Left lung (tissue), 10 donors: Measurements from ENCODE around the gene DZIP1. TPM values are rescaled to one million over a fixed set of nuclear protein-coding genes. Genes with fewer than 3 reads are reported as not detected.

Experiments used
- ATAC-seq: fragments of 200-7000 bp; cut with Tn5 transposase; one replicate; pipeline ENCODE4 v1.9.1; 2020; ENCODE audit warnings: moderate library complexity
- DNase-seq, 4 donors: peaks; one replicate each; pipeline ENCODE4 v3.0.0-alpha.2; 2013 to 2020
- H3K27ac ChIP-seq, 2 donors: fragments of 200-600 bp; sonication (generic) in 1 of 2; one replicate each; pipeline versions ENCODE4 v1.5.0 to v1.8.0; 2020 to 2021
- H3K27me3 ChIP-seq, 2 donors: fragments of 200-600 bp; sonication (generic) in 1 of 2; one replicate each; pipeline versions ENCODE4 v1.5.0 to v1.8.0; 2020 to 2021
- H3K36me3 ChIP-seq, 2 donors: fragments of 200-600 bp; sonication (generic) in 1 of 2; one replicate each; pipeline versions ENCODE4 v1.5.0 to v1.8.0; 2020 to 2021
- H3K4me1 ChIP-seq, 2 donors: fragments of 200-600 bp; one replicate each; pipeline ENCODE4 v1.8.0; 2021
- H3K4me3 ChIP-seq, 2 donors: fragments of 200-600 bp; sonication (generic) in 1 of 2; one replicate each; pipeline versions ENCODE4 v1.5.0 to v1.8.0; 2020 to 2021; ENCODE audit warnings: mild to moderate bottlenecking in 1 of 2
- H3K9me3 ChIP-seq, 2 donors: fragments of 200-600 bp; sonication (generic) in 1 of 2; one replicate each; pipeline versions ENCODE4 v1.5.0 to v1.8.0; 2020 to 2021
- intact Hi-C, 2 donors: fragments of 100-400 bp; cut with DNase I; formaldehyde crosslinking; loops; one replicate each; pipeline versions ENCODE4 v1.11.2 to v1.14.2; 2022
- polyA plus RNA-seq, 6 donors: library from polyadenylated mRNA; unstranded; fragments of 120-200 nt; gene quantifications; one replicate each; pipeline ENCODE4 v1.2.1, GENCODE V29; 2013; ENCODE audit not compliant: insufficient read length in 6 of 6
- total RNA-seq, 2 donors: library from RNA; stranded (reverse); fragmentation: NEBNext Ultra II Directional; extraction: Animal tissue kit (Norgen Biotek cat#: 25700); gene quantifications; one replicate each; pipeline ENCODE4 v1.2.1, GENCODE V29; 2021
- TF ChIP-seq, protein P1 (sequence below), 2 donors: fragments of 200-600 bp; sonication (generic) in 1 of 2; IDR thresholded peaks; one replicate each; pipeline versions ENCODE4 v1.5.0 to v1.8.0; 2021; ENCODE audit warnings: antibody characterized with exemption in 2 of 2
- donor health status: DM: no; HTN: yes; CAD: no.
- donor health status: DM: no; HTN: no; CAD: no.

The DZIP1 gene
- total and polyA plus RNA-seq, 8 donors: 8.2 to 52.1 (median 48.6) TPM

DNA sequence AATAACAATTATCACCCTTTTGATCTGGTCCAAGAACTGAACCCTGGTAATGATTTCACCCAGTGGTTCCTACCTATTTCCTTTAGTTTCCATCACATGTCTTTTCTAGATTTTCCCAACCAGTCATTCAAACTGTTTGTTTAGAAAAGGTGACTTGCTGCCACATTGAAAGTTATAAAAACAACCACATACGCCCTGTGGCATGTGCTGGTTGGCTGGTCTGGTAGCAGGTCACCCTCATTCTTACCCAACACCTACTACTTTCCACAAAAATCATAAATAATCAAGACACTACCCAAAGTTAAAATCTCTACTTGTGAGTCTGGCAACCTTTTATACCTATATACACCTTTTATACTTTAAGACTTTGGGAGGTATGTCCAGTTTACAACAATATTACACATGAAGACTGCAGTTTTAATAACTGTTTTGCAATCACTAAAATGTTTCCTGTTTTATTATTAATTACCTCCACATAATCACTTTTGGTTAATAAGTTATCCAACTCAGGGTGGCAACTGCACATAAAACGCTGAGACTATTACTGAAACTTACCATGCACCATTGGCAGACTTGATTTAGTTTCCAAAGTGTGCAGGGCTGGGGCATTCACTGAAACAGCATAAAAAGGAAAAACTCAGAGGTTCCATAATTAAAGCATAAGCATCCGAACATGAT lies 38.9 kb downstream of the DZIP1 start:
- DNase-seq (no peak), ATAC-seq (no peak)
- no peak overlapping the region for H3K27ac ChIP-seq
- H3K4me3 ChIP-seq: no peak overlapping the region
- H3K4me1 ChIP-seq: peaks cover 0 to 3% of the 10 kb centered on the region in 2 donors
- intact Hi-C loops: no loop called here
- no peaks in the 10 kb centered on the region for H3K36me3 ChIP-seq
- no peaks in the 10 kb centered on the region for H3K9me3 ChIP-seq
- no peaks in the 10 kb centered on the region for H3K27me3 ChIP-seq
- TF ChIP-seq, protein P1, sequence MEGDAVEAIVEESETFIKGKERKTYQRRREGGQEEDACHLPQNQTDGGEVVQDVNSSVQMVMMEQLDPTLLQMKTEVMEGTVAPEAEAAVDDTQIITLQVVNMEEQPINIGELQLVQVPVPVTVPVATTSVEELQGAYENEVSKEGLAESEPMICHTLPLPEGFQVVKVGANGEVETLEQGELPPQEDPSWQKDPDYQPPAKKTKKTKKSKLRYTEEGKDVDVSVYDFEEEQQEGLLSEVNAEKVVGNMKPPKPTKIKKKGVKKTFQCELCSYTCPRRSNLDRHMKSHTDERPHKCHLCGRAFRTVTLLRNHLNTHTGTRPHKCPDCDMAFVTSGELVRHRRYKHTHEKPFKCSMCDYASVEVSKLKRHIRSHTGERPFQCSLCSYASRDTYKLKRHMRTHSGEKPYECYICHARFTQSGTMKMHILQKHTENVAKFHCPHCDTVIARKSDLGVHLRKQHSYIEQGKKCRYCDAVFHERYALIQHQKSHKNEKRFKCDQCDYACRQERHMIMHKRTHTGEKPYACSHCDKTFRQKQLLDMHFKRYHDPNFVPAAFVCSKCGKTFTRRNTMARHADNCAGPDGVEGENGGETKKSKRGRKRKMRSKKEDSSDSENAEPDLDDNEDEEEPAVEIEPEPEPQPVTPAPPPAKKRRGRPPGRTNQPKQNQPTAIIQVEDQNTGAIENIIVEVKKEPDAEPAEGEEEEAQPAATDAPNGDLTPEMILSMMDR (IDR thresholded peaks at IDR 0.05): no peak

DNA sequence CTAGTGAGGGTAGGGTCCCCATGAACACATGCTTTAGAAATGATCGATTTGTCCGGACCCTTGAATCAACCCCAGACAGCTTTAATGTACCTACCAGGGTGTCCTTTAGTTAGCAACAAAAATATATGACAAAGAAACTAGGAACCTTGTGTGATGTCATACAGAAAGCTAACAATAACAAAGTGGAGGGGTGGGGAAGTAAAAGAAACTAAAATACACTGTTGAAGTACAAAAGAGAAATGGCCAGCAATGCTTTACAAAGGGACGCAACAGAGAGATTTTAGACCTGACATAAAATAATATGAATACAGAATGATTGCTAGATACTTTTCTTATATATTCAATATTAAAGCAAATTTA lies 40.0 kb downstream of the DZIP1 start:
- Histone ChIP-seq H3K27ac (no peak overlapping the region), H3K9me3 (no peaks in the 10 kb centered on the region), H3K36me3 (no peaks in the 10 kb centered on the region), H3K27me3 (no peaks in the 10 kb centered on the region), H3K4me3 (no peak overlapping the region), H3K4me1 (peaks cover 0 to 3% of the 10 kb centered on the region in 2 donors)
- DNase-seq: no peak
- TF ChIP-seq, protein P1 (IDR thresholded peaks at IDR 0.05): no peak
- ATAC-seq: no peak
- intact Hi-C loops: no loop called here

DNA sequence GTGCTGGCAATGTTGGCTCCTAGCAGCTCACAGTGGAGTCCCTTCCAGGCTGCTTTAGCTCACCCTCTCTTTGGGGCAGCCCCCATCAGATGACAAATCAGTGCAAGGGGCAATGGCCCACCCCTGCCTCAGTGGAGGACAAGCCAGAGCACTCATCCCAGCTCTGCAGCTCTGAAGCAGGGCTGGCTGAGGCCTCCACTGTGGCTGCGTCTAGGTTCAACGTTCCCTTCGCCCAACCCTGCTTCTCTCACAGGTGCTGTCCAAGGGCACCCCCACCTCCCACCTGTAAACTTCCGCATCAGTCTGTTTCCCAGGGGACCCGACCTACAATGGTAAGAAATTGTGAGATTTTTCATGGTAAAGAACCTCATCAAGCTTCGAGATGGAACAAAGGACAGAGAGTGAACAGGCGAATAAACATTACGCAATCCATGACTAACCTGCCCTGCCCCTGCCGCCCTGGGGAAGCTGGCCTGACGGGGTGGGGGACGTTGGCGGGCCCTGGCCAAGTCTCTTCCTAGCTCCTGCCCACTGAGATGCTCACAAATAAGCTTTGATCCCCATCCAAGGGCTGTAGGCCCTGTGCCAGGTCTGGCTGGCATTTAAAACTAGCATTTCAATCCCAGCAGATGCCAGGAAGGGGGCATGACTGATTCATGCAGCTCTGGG lies 40.5 kb downstream of the DZIP1 start:
- peak; percentile 89 for ATAC-seq
- H3K9me3 ChIP-seq: no peaks in the 10 kb centered on the region

DNA sequence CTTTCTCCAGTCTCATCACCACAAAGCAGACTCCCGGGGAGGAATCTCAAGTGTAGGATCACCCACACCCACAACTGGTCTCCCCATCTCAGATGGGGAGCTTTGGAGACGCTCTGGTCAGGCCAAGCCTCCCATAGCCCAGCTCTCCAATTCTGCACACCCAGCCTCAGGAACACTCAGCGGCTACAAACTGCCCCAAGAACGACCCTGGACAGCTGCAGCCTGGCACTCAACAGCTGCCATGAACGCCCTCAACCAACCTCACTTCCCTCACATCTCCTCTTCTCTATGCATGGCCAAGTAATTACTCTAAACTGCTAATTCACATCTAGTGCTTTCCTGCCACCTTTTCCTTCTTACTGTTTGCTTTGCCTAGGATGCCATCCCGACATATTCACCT lies 42.6 kb downstream of the DZIP1 start:
- DNase-seq: no peak
- ATAC-seq: no peak
- H3K36me3 ChIP-seq: no peaks in the 10 kb centered on the region
- TF ChIP-seq, protein P1 (IDR thresholded peaks at IDR 0.05): no peak
- H3K27ac ChIP-seq: no peak overlapping the region
- H3K27me3 ChIP-seq: no peaks in the 10 kb centered on the region
- intact Hi-C loops: no loop called here
- no peak overlapping the region for H3K4me3 ChIP-seq
- H3K4me1 ChIP-seq: peaks cover 0 to 3% of the 10 kb centered on the region in 2 donors
- H3K9me3 ChIP-seq: no peaks in the 10 kb centered on the region

More for the DNA sequence above, 40.5 kb downstream of the DZIP1 start:
- Histone ChIP-seq H3K27me3 (no peaks in the 10 kb centered on the region), H3K27ac (no peak overlapping the region), H3K36me3 (no peaks in the 10 kb centered on the region), H3K4me3 (no peak overlapping the region), H3K4me1 (peaks cover 0 to 3% of the 10 kb centered on the region in 2 donors)
- intact Hi-C loops: no loop called here
- peak in 1 of 4 donors; percentile 80 for DNase-seq
- TF ChIP-seq, protein P1 (IDR thresholded peaks at IDR 0.05): no peak

DNA sequence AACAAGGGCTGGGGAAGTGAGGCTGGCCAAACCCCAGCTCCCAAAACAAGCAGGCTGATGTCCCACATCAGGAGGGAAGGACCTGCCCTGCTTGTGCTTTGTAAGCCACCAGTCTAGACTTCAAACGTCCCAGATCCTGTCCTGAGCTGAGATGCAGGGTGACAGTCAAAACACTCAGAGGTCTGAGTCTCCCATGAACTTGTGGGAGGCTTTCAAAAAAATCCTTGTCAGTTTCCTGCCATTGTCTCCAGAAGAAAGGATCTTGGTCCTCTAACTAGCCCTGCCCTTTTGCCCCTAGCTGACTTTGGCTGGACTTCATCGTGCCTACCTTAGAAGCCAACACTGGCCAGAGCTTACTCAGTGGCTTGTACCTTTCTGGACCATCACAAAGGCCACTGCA lies 43.3 kb downstream of the DZIP1 start:
- TF ChIP-seq, protein P1 (IDR thresholded peaks at IDR 0.05): no peak
- H3K4me1 ChIP-seq: peaks cover 0 to 3% of the 10 kb centered on the region in 2 donors
- no peaks in the 10 kb centered on the region for H3K36me3 ChIP-seq
- H3K9me3 ChIP-seq: no peaks in the 10 kb centered on the region
- intact Hi-C loops: no loop called here
- ATAC-seq (no peak), DNase-seq (no peak)
- H3K27me3 ChIP-seq: no peaks in the 10 kb centered on the region
- no peak overlapping the region for H3K27ac ChIP-seq
- H3K4me3 ChIP-seq: no peak overlapping the region
